Stomach (tissue), 9 donors: ENCODE measurements around the gene SFTPA2. TPM values are rescaled to one million over a fixed set of nuclear protein-coding genes. Genes with fewer than 3 reads are reported as not detected.
"Not testable (repeated sequence)": the region's sequence is repeated elsewhere in the genome, so short reads cannot be mapped to it uniquely, and the experiment has no call there.

Experiments used
- DNase-seq, 2 donors: peaks; one replicate each; pipeline versions ENCODE4 v3.0.0 to v3.0.0-alpha.2; 2013 to 2019
- H3K27ac ChIP-seq, 5 donors: fragments of 200-600 bp in 4 of 5; sonication (generic) in 4 of 5; one replicate each; pipeline ENCODE4 v1.5.1; 2013 to 2019; ENCODE audit warnings: mild to moderate bottlenecking in 1 of 5, moderate library complexity in 1 of 5
- H3K27me3 ChIP-seq, 3 donors: fragments of 200-600 bp; sonication (generic); one replicate each; pipeline ENCODE4 v1.5.1; 2017 to 2019; ENCODE audit warnings: mixed run types in 1 of 3
- H3K36me3 ChIP-seq, 4 donors: fragments of 200-600 bp; sonication (generic); 1 replicate in 3 of 4; 2 replicates in 1 of 4; pipeline ENCODE4 v1.5.1; 2016 to 2019
- H3K4me1 ChIP-seq, 4 donors: fragments of 200-600 bp; sonication (generic); one replicate each; pipeline ENCODE4 v1.5.1; 2016 to 2019
- H3K4me3 ChIP-seq, 4 donors: fragments of 200-600 bp; sonication (generic) in 3 of 4; one replicate each; pipeline ENCODE4 v1.5.1; 2016 to 2019; ENCODE audit warnings: mild to moderate bottlenecking in 1 of 4
- H3K9me3 ChIP-seq, 4 donors: fragments of 200-600 bp; sonication (generic); one replicate each; pipeline ENCODE4 v1.5.1; 2016 to 2019
- EP300 ChIP-seq: sonication (generic); formaldehyde crosslinking; IDR thresholded peaks from one replicate; pipeline ENCODE4 v1.6.1; 2017; ENCODE audit warnings: antibody characterized with exemption
- POLR2A ChIP-seq, 4 donors: fragments of 450-650 bp; IDR thresholded peaks; one replicate each; pipeline ENCODE4 v1.6.1; 2016; ENCODE audit warnings: antibody characterized with exemption in 4 of 4, control low read depth in 2 of 4, mild to moderate bottlenecking in 1 of 4, moderate library complexity in 1 of 4
- POLR2AphosphoS5 ChIP-seq, 3 donors: sonication (generic); formaldehyde crosslinking; IDR thresholded peaks; one replicate each; pipeline ENCODE4 v1.6.1; 2016; ENCODE audit warnings: antibody characterized with exemption in 3 of 3
- WGBS, 5 donors: extraction: QIAGEN DNeasy Blood & Tissue Kit in 3 of 5; methylation state at CpG; one replicate each; pipeline versions ENCODE4 v1.1.5 to v1.1.7; 2013 to 2018; 5-methylcytosine and 5-hydroxymethylcytosine counted together
- intact Hi-C: fragments of 100-400 bp; cut with DNase I; formaldehyde crosslinking; loops from one replicate; pipeline ENCODE4 v1.15.1; 2023; ENCODE audit warnings: low total_unique reads
- polyA plus RNA-seq, 3 donors: library from polyadenylated mRNA; stranded (reverse); fragments of 200-250 nt; gene quantifications; one replicate each; pipeline ENCODE4 v1.2.3, GENCODE V29; 2013
- total RNA-seq, 5 donors: library from RNA; depleted of rRNA; stranded (reverse); fragments of >200 nt; gene quantifications; one replicate each; pipeline versions ENCODE4 v1.1.0 to v1.2.3, GENCODE V29; 2014 to 2016
- TF ChIP-seq, protein P1 (sequence below), 7 experiments: fragments of 450-650 bp in 4 of 7; fragments of 200-600 bp in 3 of 7; sonication (generic) in 3 of 7; IDR thresholded peaks; one replicate each; pipeline ENCODE4 v1.5.1; 2016 to 2019; ENCODE audit warnings: antibody characterized with exemption in 7 of 7, control low read depth in 2 of 7, mild to moderate bottlenecking in 1 of 7
- donor health status: healthy with polysubstance abuse.
- donor health status: Bipolar disorder and iron deficiency.
- donor health status: healthy.

The SFTPA2 gene
- total and polyA plus RNA-seq, 8 donors = 0.31 to 594 (median 2.2) TPM; not detected in 2

- intact Hi-C loops = no loop called here
- no peaks in the 10 kb centered on the region for H3K27me3 ChIP-seq
- DNase-seq = no peak
- no peaks in the 10 kb centered on the region for H3K36me3 ChIP-seq
- H3K4me1 ChIP-seq = no peaks in the 10 kb centered on the region
- 51 to 81% (median 73%) methylated on average over 2 of the region's 2 CpGs for WGBS, 5 donors
- H3K27ac ChIP-seq = no peak overlapping the region
- peaks cover 0 to 16% (median 14%) of the 10 kb centered on the region in 4 donors for H3K9me3 ChIP-seq
- TF ChIP-seq, protein P1, sequence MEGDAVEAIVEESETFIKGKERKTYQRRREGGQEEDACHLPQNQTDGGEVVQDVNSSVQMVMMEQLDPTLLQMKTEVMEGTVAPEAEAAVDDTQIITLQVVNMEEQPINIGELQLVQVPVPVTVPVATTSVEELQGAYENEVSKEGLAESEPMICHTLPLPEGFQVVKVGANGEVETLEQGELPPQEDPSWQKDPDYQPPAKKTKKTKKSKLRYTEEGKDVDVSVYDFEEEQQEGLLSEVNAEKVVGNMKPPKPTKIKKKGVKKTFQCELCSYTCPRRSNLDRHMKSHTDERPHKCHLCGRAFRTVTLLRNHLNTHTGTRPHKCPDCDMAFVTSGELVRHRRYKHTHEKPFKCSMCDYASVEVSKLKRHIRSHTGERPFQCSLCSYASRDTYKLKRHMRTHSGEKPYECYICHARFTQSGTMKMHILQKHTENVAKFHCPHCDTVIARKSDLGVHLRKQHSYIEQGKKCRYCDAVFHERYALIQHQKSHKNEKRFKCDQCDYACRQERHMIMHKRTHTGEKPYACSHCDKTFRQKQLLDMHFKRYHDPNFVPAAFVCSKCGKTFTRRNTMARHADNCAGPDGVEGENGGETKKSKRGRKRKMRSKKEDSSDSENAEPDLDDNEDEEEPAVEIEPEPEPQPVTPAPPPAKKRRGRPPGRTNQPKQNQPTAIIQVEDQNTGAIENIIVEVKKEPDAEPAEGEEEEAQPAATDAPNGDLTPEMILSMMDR (IDR thresholded peaks at IDR 0.05) = no peak
- TF ChIP-seq POLR2AphosphoS5 (IDR thresholded peaks at IDR 0.05) = no peak
- no peak for TF ChIP-seq POLR2A (IDR thresholded peaks at IDR 0.05)
- TF ChIP-seq EP300 = no peak
- no peak overlapping the region for H3K4me3 ChIP-seq
These were observed 42.7 kb upstream of the SFTPA2 start for GRCh38 chr10:79602953-79603352.

GRCh38 chr10:79601939-79602338 lies 41.7 kb upstream of the SFTPA2 start:
- H3K4me1 ChIP-seq = no peaks in the 10 kb centered on the region
- H3K27me3 ChIP-seq = no peaks in the 10 kb centered on the region
- DNase-seq = no peak
- WGBS, 5 donors = 36 to 48% (median 39%) methylated on average over 1 of the region's 1 CpG
- no peak for TF ChIP-seq EP300
- TF ChIP-seq, protein P1 (IDR thresholded peaks at IDR 0.05) = no peak
- TF ChIP-seq POLR2AphosphoS5 (IDR thresholded peaks at IDR 0.05) = no peak
- TF ChIP-seq POLR2A (IDR thresholded peaks at IDR 0.05) = no peak
- intact Hi-C loops = no loop called here
- H3K27ac ChIP-seq = no peak overlapping the region
- H3K4me3 ChIP-seq = no peak overlapping the region
- H3K9me3 ChIP-seq = peaks cover 0 to 25% (median 21%) of the 10 kb centered on the region in 4 donors
- no peaks in the 10 kb centered on the region for H3K36me3 ChIP-seq

- WGBS, 5 donors = 78 to 86% (median 79%) methylated on average over 9 of the region's 9 CpGs
- H3K4me1 ChIP-seq, intact Hi-C loops, DNase-seq, H3K27ac ChIP-seq, H3K4me3 ChIP-seq, H3K36me3 ChIP-seq, H3K27me3 ChIP-seq: not testable (repeated sequence)
- H3K9me3 ChIP-seq = peaks cover 0 to 27% (median 21%) of the 10 kb centered on the region in 4 donors
These were observed 39.4 kb upstream of the SFTPA2 start for GRCh38 chr10:79599644-79600043.

- TF ChIP-seq POLR2AphosphoS5 (IDR thresholded peaks at IDR 0.05) (no peak), EP300 (no peak), POLR2A (IDR thresholded peaks at IDR 0.05) (no peak)
- TF ChIP-seq, protein P1 (IDR thresholded peaks at IDR 0.05) = no peak
- Histone ChIP-seq H3K36me3 (no peaks in the 10 kb centered on the region), H3K27me3 (no peaks in the 10 kb centered on the region), H3K4me3 (no peak overlapping the region), H3K27ac (no peak overlapping the region), H3K4me1 (no peaks in the 10 kb centered on the region), H3K9me3 (peaks cover 0 to 20% (median 13%) of the 10 kb centered on the region in 4 donors)
- DNase-seq = no peak
- WGBS, 5 donors = 39 to 59% (median 41%) methylated on average over 3 of the region's 3 CpGs
- intact Hi-C loops = no loop called here
These were observed 35.3 kb upstream of the SFTPA2 start for GRCh38 chr10:79595510-79595909.

DNA sequence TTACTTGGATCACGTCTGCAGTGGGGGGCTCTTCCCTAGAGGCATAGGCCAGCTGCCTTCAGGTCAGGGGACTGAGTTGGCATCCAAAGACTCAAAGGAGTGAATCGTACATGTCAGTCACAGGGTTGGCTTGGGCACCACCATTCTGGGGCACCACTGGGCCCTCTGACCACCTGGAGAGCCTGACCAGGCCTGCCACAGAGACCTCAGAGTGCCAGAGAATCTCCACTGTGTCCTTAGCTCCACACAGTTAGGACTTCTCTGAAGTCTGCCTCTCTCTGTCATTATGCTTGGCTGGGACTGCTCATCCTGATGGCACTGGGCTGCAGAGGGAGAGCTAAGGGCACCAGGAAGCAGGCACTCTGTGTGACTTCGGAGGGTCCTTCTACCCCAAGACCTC lies 34.4 kb upstream of the SFTPA2 start:
- 74 to 94% (median 86%) methylated on average over 3 of the region's 3 CpGs for WGBS, 5 donors
- H3K27ac ChIP-seq, H3K36me3 ChIP-seq, H3K4me3 ChIP-seq, intact Hi-C loops, H3K4me1 ChIP-seq, H3K27me3 ChIP-seq, DNase-seq: not testable (repeated sequence)
- peaks cover 0 to 20% (median 13%) of the 10 kb centered on the region in 4 donors for H3K9me3 ChIP-seq
